ENCODE measurements around the gene C2orf49.

C2orf49 gene

DNA sequence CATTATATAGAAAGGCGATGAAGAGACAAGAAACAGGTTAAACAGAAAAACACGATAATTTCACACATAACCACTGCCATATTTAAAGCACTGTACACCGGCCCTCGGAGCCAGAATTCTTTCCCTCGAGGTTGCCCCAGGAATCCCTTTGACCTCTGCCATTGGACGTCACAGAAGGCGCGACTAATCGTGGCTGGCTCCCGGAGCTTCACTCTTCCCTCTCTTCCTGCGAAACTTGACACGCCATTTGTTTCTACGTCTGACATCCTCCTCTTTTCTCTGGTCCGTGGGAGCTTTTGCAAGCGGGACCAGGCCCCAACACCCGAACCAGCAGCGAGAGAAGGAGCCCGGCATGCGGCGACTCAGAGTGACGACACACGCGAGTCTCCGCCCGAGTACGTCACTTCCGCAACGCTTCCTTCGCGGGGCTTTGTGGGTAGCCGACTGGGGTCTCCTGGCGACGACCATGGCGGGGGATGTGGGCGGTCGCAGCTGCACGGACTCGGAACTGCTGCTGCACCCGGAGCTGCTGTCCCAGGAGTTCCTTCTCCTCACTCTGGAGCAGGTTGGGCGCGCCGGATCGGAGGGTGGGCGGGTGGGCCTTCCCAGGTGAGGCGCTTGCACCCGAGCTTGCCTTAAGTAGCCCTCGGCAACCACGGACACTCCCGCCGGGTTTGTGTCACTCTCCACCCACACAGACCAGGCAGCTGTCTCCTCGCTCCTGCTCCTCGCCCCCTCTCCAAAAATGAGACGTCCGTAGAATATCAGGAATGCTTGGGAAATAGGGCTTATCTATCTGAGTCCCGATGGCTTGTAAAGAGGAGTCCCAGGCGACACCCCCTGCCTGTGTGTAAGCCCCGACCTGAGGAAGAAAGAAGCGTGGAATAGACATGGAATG, at the start of gene C2orf49:
Gene C2orf49 (plus strand): TSS at position 419 of the 898 bp plus-strand sequence. CDS start 48 bp downstream, at position 467.
- DNase-seq = peak; percentile 90

DNA sequence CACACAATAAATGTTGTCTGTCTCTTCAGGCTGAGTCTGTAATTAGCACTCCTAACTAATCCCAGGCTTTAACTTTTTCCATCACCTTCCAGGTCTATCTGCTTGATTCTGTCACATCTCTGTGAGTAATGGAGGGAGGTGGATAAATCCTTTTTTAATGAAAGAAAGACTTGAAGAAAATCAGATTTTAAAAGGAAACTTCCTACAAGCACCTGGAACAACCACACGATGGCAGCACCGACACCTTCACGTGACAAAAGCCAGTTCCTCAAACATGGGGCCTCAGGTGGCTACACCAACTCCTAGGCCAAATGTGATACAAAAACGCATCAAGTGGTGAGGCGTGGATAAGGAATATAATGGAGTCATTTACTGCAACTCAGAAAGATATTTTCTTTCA, 49.6 kb upstream of the C2orf49 start:
- no peak for DNase-seq

DNA sequence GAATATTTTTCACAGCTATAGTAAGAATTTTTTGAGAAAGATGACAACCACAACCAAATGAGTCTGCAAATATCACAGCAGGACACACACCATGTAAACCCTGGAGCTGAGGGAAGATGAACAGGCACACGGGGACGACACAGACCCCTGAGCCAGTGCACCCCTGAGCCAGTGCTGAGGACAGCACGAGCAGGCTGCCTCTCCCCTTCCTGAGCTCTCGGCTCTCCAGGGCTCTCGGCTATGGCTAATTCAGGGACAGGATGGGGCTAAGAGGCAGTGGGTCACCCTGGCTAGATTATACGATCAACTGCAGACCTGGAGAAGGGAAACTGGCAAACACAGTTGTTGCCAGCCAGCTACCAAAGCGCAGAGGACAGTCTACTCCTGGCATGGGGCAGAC, 49.2 kb upstream of the C2orf49 start:
- no peak for DNase-seq

DNA sequence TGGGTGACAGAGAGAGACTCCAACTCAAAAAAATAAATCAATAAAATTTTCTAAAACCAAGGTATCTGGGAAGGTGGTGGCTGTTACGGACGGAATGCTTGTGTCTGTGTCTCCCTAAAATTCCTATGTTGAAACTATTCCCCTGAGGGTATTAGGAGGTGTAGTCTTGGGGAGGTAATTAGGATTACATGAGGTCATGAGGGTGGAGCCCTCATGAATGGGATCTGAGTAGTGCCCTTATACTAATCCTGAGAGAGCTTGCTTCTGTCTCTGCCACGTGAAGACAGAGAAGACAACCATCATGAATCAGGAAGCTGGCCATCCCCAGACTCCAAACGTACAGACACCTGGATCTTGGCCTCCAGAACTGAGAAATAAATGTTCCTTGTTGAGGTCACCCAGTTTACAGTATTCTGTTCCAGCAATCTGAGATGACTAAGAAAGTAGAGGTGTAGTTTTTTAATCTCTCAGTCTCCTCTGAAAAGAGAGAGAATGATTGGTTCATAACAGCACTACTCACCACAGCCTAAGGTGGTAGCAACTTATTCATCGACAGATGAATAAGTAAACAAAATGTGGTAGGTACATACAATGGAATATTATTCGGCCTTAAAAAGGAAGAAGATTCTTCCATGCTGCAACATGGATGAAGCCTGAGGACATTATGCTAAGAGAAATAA, 46.2 kb upstream of the C2orf49 start:
- no peak for DNase-seq

DNA sequence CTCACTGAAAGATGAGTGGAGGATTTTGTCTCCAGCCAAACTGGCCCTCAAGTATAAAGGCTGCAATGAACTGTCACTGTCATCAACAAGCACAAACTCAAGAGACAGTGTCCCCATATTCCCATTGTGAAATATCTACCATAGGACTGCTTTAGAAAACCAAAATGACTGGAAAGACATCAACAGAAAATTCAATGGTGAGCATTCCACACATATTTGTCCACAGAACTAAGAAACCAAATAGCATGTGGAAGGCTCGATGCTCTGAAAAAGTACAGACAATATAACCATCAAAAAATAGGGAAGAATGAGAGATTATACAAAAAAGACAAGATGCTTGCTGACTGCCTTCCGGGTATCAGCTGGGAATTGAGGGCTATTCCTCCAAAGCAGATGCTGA, 45.4 kb upstream of the C2orf49 start:
- DNase-seq = no peak

DNA sequence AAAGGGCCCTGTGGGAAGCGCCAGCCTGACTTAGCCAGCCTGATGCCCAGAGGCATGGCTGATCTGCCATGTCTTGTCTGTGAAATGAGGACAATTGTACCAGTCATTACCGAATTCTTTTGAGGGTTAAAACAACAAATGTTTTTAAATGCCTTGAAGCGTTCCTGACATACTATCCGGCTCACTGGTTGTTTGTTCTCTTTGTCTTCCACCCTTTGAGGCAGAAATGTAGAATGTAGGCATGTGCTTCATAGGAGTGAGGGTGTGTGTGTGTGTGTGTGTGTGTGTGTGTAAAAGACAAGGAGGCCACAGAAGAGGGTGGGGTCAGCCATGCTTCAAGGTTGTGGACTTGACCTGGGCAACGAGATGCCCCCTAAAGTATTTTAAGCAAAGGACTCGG, 43.3 kb upstream of the C2orf49 start:
- DNase-seq = no peak

DNA sequence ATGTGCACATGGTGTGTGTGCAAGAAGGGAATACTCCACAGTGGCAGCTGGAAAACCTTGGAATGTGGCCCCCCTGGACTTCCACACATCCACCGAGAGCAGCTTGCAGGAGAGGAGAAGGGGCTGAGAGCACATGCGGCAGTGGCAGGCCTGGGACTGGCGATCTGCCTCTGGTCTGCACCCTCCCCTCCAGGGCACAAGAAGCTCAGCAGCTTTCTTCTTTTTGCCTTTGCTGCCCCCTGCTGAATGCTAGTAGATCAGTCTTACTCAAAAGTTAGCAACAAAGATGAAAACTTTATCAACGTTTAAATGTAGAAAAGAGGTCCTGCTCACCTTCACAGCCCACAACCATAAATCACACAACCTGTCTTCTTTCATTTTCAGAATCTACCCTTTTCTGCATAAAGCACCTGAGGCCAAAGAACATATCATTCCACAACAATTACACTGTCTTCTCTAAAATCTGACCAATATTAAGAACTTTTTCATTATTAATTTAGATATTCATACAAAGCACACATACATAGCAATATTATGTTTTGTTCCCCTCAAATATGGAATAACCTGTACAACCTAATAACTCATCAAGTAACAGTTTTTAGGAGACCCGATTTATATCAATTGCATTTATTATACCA, 42.4 kb upstream of the C2orf49 start:
- no peak for DNase-seq

DNA sequence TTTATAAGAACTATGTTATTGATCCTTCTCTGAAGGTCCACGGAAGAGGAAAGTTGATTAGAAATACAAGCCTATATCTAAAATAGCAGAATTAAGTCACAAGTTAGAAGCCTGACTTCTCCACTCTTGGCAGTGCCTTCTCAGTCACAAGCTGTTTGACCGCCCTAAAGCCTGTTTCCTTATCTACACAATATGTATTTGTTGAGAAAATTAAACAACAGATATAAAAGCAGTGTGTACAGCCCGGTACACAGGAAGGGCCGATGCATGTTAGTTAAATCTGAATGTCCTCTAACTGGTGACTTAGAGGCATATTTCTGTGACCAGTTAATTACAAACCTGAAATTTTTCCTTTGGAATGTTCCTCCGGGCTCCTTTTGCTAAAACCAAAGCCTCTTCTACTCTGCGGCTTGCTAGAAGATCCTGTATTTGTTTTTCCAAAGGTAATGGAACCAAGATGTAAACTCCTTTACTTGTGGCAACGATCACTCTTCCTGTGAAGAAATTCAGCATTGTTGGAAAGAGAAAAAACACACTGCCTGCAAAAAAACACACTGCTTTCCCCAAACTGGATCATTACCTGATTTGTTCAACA, 41.2 kb upstream of the C2orf49 start:
- DNase-seq = no peak

DNA sequence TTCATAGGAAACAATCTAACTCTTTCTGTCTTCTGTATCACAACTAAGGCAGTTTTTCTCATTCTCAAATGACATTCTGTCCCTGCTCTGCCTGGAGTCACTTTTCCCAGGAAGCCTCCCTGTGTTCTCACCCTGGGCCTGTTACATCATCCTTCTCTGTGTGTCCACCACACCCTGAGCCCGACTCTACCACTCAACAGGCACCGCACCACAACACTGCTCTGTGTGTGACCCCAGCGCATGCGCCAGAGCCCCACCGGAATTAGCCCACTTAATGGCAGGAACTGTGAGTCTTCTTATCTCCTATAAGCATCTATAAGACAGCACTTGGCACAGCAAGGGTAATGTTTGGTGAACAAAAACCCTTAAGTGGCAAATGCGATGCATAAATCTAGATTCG, 40.1 kb upstream of the C2orf49 start:
- DNase-seq = no peak

DNA sequence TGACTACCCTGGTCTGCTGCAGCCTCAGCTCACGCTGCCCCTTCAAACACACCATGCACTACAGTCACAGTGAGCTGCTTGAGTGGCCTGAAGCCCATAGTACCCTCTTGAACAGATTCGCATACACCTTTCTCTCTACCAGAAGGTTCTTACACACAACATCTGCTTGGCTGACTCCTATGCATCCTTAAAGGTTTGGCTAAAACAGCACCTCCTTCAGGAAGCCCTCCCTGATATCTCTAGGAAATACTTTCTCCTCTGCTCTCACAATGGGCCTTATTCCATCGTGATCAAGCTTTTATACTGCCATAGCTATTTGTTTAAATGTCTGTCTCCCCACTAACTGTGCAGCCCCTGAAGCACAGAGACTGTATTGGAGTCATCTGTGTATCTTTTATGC, 39.3 kb upstream of the C2orf49 start:
- DNase-seq = no peak

DNA sequence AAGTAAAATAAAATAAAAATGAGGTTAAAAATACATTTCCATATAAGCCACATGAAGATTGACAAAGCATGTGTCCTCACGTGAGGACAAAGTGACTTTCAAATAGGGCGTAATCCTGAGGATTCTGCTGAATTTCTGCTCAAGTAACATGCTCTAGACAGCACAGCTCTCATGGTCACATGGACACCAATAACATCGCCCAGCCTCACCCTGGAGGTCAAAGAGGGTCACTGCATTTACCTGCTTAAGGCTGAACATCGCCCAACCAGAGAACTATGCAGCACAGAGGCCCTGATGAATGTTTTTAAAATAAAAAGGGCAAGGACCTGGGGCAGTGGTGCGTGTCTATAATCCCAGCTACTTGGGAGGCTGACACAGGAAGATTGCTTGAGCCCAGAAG, 38.0 kb upstream of the C2orf49 start:
- DNase-seq = no peak

DNA sequence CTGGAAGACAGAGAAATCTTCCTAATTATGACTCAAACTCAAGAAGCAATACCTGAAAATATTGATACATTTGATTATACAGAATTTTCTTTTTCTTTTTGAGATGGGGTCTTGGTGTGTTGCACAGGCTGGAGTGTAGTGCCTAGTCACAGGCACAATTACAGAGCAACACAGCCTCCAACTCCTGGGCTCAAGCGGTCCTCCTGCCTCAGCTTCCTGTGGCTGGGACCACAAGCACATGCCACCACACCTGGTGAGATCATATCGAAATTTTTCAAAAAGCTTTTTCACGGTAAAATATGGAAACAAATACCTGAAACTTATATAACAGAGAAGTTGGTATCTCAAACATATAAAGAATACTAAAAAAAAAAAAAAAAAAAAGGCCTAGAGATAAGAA, 35.7 kb upstream of the C2orf49 start:
- DNase-seq = no peak

DNA sequence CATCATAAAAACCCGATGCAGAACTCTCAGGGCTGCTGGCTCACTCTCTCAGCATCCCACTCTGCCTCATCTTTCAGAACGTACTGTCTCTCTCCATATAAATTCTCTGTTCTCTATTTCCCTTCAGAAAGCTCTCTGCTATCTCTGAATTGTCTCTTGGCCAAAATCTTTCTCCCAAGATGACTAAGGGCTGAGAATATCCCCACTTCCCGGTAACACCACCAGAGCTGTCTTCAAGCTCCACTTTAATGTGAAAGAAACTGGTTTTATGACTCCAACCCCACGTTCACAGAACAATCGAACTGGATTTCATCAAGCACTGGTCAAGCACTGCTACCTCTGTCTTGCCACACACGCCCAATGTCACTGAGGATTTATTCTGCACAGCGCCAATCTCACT, 30.2 kb upstream of the C2orf49 start:
- DNase-seq = no peak

DNA sequence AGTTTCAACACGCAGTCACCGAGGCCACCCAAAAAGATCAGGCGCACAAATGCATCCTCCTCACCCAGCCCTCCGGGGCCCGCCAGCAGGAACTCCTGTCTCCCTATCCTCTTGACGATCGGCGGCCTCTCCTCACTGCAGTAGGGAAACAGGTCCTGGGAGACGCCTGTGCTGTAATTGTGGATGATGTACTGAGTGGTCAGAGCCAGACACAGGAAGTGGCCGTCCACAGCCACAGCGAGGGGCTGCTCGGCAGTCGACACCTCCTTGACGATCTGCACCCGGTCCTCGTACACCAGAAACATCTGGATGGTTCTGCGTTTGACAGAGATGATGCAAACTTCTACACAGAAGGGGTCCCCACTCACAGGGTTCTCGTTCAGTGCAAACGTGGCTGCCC, 29.8 kb upstream of the C2orf49 start:
- DNase-seq = no peak

DNA sequence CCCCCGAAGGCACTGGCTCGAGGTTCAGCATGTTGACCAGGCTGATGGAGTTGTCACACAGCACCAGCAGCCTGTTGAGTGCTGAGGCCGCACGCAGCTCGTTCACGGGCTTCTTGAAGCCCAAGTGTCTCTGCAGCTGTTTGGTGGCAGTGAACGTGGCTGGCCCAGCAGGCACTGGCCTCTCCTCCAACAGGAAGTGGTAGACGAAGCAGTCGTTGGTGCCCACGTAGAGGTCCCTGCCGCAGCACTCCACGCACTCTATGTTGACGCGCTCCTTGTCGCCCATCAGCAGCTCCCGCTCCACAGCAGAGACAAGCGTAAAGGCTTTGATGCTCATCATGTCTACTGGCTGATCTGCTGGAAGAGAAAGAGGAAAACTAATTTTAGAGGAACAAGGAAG, 29.4 kb upstream of the C2orf49 start:
- no peak for DNase-seq

DNA sequence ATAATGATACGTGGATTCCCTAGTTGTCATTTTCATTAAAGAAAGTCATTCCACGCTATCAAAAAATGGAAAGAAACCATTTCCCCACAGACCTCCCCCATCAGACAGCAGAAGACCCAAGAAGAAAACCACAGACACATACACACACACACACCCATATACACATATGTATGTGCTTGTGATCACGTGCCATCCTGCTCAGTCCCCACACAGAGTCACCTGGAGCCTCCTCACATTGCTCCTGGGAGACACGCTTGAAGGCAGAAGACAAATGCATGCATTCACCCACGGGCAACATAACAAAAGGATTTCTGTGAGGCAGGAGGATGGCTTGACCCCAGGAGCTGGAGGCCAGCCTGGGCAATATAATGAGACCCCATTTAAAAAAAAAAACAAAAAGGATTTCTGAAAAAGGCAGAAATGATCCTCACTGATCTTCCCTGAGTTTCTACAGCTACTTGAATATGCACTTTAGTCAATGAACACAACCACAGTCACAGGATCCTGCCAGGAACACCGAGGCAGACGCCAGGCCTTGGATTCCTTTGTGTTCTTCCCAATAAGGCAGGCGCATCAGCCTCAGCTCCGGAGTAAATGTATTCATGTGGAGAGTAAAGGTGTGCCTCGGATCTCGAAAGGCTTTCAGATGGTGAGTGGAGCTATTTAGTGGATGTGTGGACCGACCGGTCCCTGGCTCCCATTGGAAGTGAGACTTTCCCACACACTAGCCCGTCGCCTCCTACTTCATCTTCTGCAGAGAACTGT, 28.8 kb upstream of the C2orf49 start:
- no peak for DNase-seq

DNA sequence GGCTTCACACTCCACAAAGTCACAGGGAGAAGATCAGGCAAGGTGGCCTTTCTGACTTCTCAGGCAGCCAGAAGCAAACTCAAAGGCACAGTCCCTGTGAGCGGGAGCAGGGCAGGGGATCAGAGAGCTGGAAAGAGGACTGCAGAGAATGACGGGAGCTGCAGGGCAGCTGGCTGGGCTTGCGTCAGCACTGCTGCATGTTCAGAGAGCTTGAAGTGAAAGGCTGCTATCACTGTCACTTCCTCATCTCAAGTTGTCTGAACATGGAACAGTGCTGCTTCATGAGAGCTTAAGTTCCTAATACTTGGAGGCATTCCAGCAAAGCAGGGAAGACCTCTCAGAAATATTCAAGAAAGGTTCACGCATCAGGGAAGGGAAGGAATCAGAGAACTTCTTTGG, 28.2 kb upstream of the C2orf49 start:
- DNase-seq = no peak

DNA sequence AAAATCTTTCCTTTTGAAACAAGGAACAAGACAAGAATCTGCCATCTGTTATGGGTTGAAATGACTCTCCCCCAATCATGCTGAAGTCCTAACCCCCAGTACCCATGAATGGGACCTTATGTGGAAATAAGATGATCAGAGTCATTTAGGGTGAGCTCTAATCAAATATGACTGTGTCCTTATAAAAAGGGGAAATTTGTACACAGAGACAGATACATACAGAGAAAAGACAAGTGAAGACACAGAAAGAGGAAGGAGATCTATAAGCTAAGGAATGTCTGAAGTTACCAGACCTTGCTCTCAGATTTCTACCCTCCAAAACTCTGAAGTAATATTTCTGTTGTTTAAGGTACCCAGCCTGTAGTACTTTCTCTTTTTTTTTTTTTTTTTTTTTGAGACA, 23.5 kb upstream of the C2orf49 start:
- no peak for DNase-seq

DNA sequence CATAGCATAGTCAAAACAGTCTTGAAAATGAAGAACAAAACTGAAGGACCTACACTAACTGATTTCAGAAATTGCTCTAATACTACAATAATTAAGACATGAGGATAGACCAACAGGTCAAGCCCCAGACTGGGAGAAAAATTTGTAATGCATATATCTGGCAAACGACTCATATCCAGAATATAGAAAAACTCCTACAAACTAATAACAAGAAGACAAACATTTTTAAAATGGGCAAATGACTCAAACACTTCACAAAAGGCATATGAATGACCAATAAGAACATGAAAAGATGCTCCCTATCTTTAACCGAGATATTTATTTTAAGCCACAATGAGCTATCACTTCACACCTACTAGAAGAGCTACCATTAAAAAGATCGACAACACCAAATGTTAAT, 22.0 kb upstream of the C2orf49 start:
- DNase-seq = no peak

DNA sequence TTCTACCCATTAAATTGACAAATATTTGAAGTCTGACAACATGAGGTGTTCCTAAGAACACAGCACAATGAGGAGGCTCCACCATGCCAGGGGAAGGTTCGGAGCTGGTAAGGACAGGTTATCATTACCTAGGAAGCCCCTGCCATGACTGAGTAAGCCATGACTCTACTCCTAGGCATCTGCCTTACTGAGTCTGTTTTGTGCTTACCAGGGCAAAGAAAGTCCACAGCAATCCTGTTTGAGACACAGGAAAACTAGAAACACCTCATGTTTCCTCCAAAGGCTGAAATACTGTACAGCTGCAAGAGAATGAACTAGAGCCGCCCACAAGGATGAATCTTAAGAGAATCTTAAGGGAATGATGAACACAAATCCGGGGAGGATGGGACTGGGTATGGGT, 19.4 kb upstream of the C2orf49 start:
- no peak for DNase-seq

DNA sequence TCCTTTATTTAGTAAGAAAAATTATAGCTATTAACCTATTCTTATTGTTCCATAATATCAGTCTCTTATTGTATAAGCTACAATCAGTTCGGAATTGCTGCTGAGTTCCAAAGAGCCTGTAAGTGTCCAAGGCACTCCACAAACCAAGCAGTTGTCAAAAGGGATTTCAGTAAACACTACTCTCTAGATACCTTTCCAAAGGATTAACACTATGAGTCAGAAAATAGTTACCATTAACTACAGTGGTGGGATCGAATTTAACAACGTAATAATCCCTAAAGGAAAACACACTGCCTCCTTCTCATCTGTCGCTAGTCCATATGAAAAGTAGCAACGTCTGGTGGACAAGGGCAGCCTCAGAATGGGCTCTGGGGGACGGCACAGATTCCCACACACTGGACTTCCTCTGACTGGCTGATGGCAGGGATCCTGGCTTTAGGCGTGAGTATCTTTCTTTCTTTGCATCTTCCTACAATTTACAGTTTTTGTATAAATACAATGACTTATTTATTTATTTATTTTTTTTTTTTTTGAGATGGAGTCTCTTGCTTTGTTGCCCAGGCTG, 16.6 kb upstream of the C2orf49 start:
- DNase-seq = no peak

DNA sequence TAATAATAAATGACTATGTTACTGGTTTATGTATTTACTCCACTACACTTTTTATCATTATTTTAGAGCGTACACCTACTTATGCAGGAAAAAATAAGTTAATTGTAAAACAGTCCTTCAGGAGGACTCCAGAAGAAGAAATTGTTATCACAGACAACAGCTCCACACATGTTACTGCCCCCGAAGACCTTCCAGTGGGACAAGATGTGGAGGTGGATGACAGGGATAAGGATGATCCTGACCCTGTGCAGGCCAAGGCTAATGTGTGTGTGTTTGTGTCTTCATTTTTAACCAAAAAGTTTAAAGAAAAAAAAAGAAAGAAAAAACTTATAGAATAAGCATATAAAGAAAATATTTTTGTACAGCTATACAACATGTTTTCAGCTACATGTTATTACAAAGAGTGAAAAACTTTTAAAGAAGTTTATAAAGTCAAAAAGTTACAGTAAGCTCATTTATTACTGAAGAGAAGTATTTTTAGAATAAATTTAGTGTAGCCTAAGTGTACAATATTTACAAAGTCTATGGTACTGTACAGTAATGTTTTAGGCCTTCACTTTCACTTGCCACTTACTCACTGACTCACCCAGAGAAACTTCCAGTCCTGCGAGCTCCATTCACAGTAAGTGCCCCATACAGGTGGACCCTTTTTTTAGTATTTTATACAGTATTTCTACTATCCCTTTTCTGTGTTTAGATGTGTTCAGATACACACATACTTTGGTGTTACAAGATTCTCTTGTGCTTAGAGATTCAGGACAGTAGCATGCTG, 15.3 kb upstream of the C2orf49 start:
- DNase-seq = no peak

Data from stimulated activated naive CD4-positive, alpha-beta T cell treated with Interleukin-2 at 50 U/mL for 16 hours (primary cell).